ENCODE data around the gene FGGY. TPM values are rescaled to one million over a fixed set of nuclear protein-coding genes. Genes with fewer than 3 reads are reported as not detected.

The FGGY gene
- total RNA-seq, 1 experiment from 2014 or later = 12.0 TPM

DNA sequence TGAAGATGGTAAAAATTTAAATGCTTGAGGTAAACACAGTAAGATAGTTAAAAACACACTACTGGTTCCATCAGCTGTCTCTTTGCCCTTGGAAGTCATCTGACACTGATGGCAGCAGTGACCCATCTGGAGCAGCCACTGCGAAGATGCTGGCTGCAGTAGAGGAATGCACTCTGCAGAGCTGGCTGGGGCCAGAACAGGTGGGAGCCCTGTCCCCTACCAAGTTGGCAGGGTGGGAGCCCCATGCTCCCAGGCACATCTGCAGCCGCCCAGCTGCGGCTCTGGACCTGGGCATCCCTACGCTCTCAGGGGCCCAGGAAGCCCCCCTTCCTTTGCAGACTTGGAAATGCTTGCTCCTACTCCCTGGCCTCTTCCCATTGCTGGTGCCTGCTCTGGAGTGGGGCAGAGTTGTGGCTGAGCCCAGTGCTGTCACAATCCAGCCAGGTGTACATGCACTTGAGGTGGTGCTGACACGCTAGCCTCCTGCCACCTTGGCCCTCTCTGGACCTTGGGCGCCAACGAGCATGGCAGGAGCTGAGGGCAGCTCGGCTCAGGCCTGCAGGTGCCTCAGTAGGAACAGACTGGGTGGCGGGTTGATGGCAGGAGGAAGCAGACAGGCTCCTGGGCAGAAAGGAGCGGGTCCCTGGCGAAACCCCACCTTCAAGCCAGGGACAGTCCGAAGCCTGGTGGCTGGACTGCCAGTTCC, 227.0 kb downstream of the FGGY start (continued):
- TF ChIP-seq ZNF281 (CRISPR knock-in tag; IDR thresholded peaks at IDR 0.05) (no peak), NFYB (CRISPR knock-in tag; conservative IDR thresholded peaks at IDR 0.05; ENCODE audit: low read depth) (no peak)

- ATAC-seq (no peak), DNase-seq (ENCODE audit: low spot score) (no peak)
- Mint-ChIP-seq H3K9me3 (no peaks in the 10 kb centered on the region), H3K4me1 (peaks cover 8% of the 10 kb centered on the region), H3K27me3 (ENCODE audit: low read depth) (no peaks in the 10 kb centered on the region), H3K27ac (no peak overlapping the region), H3K4me3 (no peak overlapping the region), H3K36me3 (no peaks in the 10 kb centered on the region)
- ChIA-PET POLR2A (no interaction called here), CTCF (no interaction called here)
- TF ChIP-seq NFE2L1 (CRISPR knock-in tag; IDR thresholded peaks at IDR 0.05) = no peak
- TF ChIP-seq NR3C1 (CRISPR knock-in tag; conservative IDR thresholded peaks at IDR 0.05; ENCODE audit: low read depth) = no peak
- no peak for TF ChIP-seq GTF2I (CRISPR knock-in tag; conservative IDR thresholded peaks at IDR 0.05)
- no peak for TF ChIP-seq TEAD4 (CRISPR knock-in tag; IDR thresholded peaks at IDR 0.05)
- TF ChIP-seq HMGA2 (CRISPR knock-in tag; IDR thresholded peaks at IDR 0.05) = no peak
- TF ChIP-seq ZNF423 (CRISPR knock-in tag; IDR thresholded peaks at IDR 0.05) = no peak
- TF ChIP-seq NFYB (CRISPR knock-in tag; conservative IDR thresholded peaks at IDR 0.05; ENCODE audit: low read depth) = no peak
- no peak for TF ChIP-seq ZNF232 (CRISPR knock-in tag; IDR thresholded peaks at IDR 0.05)
- TF ChIP-seq, protein P1, sequence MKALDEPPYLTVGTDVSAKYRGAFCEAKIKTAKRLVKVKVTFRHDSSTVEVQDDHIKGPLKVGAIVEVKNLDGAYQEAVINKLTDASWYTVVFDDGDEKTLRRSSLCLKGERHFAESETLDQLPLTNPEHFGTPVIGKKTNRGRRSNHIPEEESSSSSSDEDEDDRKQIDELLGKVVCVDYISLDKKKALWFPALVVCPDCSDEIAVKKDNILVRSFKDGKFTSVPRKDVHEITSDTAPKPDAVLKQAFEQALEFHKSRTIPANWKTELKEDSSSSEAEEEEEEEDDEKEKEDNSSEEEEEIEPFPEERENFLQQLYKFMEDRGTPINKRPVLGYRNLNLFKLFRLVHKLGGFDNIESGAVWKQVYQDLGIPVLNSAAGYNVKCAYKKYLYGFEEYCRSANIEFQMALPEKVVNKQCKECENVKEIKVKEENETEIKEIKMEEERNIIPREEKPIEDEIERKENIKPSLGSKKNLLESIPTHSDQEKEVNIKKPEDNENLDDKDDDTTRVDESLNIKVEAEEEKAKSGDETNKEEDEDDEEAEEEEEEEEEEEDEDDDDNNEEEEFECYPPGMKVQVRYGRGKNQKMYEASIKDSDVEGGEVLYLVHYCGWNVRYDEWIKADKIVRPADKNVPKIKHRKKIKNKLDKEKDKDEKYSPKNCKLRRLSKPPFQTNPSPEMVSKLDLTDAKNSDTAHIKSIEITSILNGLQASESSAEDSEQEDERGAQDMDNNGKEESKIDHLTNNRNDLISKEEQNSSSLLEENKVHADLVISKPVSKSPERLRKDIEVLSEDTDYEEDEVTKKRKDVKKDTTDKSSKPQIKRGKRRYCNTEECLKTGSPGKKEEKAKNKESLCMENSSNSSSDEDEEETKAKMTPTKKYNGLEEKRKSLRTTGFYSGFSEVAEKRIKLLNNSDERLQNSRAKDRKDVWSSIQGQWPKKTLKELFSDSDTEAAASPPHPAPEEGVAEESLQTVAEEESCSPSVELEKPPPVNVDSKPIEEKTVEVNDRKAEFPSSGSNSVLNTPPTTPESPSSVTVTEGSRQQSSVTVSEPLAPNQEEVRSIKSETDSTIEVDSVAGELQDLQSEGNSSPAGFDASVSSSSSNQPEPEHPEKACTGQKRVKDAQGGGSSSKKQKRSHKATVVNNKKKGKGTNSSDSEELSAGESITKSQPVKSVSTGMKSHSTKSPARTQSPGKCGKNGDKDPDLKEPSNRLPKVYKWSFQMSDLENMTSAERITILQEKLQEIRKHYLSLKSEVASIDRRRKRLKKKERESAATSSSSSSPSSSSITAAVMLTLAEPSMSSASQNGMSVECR (CRISPR knock-in tag; IDR thresholded peaks at IDR 0.05; ENCODE audit: borderline replicate concordance) = no peak
Observed at GRCh38 chr1:59526240-59526639, 229.3 kb downstream of the FGGY start.

DNA sequence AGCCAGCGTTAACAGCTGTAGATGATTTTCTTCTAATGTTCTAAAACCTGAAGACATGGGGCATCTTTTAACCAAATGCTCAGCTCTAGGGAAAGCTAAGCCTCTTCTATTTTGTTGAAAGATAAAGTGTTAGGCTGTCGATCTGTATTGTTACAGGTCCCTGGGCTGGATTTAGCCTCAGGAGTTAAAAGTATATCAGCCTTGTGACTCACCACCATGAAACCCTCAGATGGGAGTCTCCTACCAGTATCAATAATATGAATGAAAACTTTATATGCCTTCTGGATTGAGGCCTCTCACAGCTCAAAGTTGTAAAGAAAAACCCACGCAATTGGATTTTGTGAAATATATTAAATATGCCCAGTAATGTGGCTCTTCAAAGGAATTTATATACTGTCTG, 231.6 kb downstream of the FGGY start:
- POLR2A ChIA-PET = no interaction called here

More for the DNA sequence above, 231.6 kb downstream of the FGGY start:
- Mint-ChIP-seq H3K36me3 (peaks cover 7% of the 10 kb centered on the region), H3K27me3 (ENCODE audit: low read depth) (no peaks in the 10 kb centered on the region), H3K27ac (no peak overlapping the region), H3K9me3 (peaks cover 9% of the 10 kb centered on the region), H3K4me1 (peaks cover 15% of the 10 kb centered on the region), H3K4me3 (no peak overlapping the region)
- no peak for DNase-seq (ENCODE audit: low spot score)
- TF ChIP-seq ZNF317 (CRISPR knock-in tag; IDR thresholded peaks at IDR 0.05; ENCODE audit: borderline replicate concordance, low read depth) (no peak), JAZF1 (CRISPR knock-in tag; IDR thresholded peaks at IDR 0.05) (no peak)
- TF ChIP-seq, protein P2, sequence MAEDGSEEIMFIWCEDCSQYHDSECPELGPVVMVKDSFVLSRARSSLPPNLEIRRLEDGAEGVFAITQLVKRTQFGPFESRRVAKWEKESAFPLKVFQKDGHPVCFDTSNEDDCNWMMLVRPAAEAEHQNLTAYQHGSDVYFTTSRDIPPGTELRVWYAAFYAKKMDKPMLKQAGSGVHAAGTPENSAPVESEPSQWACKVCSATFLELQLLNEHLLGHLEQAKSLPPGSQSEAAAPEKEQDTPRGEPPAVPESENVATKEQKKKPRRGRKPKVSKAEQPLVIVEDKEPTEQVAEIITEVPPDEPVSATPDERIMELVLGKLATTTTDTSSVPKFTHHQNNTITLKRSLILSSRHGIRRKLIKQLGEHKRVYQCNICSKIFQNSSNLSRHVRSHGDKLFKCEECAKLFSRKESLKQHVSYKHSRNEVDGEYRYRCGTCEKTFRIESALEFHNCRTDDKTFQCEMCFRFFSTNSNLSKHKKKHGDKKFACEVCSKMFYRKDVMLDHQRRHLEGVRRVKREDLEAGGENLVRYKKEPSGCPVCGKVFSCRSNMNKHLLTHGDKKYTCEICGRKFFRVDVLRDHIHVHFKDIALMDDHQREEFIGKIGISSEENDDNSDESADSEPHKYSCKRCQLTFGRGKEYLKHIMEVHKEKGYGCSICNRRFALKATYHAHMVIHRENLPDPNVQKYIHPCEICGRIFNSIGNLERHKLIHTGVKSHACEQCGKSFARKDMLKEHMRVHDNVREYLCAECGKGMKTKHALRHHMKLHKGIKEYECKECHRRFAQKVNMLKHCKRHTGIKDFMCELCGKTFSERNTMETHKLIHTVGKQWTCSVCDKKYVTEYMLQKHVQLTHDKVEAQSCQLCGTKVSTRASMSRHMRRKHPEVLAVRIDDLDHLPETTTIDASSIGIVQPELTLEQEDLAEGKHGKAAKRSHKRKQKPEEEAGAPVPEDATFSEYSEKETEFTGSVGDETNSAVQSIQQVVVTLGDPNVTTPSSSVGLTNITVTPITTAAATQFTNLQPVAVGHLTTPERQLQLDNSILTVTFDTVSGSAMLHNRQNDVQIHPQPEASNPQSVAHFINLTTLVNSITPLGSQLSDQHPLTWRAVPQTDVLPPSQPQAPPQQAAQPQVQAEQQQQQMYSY (CRISPR knock-in tag; IDR thresholded peaks at IDR 0.05) = no peak
- no peak for ATAC-seq
- CTCF ChIA-PET = interaction anchor here (0.8 kb wide), 1 partner anchor 231 kb away, joined by 4 read pairs; no protein-coding TSS in a partner anchor

All from WTC11 (cell line).